HepG2 (cell line): ENCODE data around the gene ETS2. TPM values are rescaled to one million over a fixed set of nuclear protein-coding genes. Genes with fewer than 3 reads are reported as not detected.

Experiments
- ARID2 ChIP-seq: sonication (generic); formaldehyde crosslinking; IDR thresholded peaks from 2 replicates; pipeline ENCODE4 v1.8.1; 2022; ENCODE audit warnings: mild to moderate bottlenecking, missing genetic modification reagents, borderline replicate concordance
- HDAC1 ChIP-seq: sonication (generic); formaldehyde crosslinking; IDR thresholded peaks from 2 replicates; pipeline ENCODE4 v1.5.1; 2020; ENCODE audit warnings: mild to moderate bottlenecking, missing genetic modification reagents
- HNRNPH1 ChIP-seq: fragments of 200-400 bp; formaldehyde crosslinking; optimal IDR thresholded peaks from 2 replicates; pipeline ENCODE3; 2017; ENCODE audit warnings: mild to moderate bottlenecking, low read depth, low read length
- KDM4B ChIP-seq: sonication (generic); formaldehyde crosslinking; IDR thresholded peaks from 2 replicates; pipeline ENCODE4 v1.4.0; 2020; ENCODE audit warnings: missing genetic modification reagents
- LCORL ChIP-seq, 2 experiments: fragments of 450-650 bp in 1 of 2; sonication (generic) in 1 of 2; formaldehyde crosslinking in 1 of 2; IDR thresholded peaks; 2 replicates each; pipeline versions ENCODE4 v1.5.0 to v1.6.1; 2017 to 2020; ENCODE audit warnings: antibody characterized with exemption in 1 of 2, missing genetic modification reagents in 1 of 2
- MAFK ChIP-seq, 2 experiments: IDR thresholded peaks in 1 of 2; conservative IDR thresholded peaks in 1 of 2; 2 replicates each; pipeline ENCODE4 v1.6.1; 2011; ENCODE audit warnings: improper control_type of control experiment in 2 of 2, low read length in 2 of 2
- POLR2G ChIP-seq: fragments of 200-400 bp; formaldehyde crosslinking; IDR thresholded peaks from 2 replicates; pipeline ENCODE4 v1.6.1; 2018; ENCODE audit warnings: mild to moderate bottlenecking, low read depth, low read length, moderate library complexity
- ZNF3 ChIP-seq: IDR thresholded peaks from 2 replicates; pipeline ENCODE4 v1.7.0; 2017; ENCODE audit warnings: inconsistent platforms
- ZNF34 ChIP-seq: sonication (generic); formaldehyde crosslinking; IDR thresholded peaks from 2 replicates; pipeline ENCODE4 v1.4.0; 2020; ENCODE audit warnings: mild to moderate bottlenecking, missing genetic modification reagents, borderline replicate concordance
- polyA plus RNA-seq, 8 experiments: library from polyadenylated mRNA; depleted of rRNA in 3 of 8; stranded (reverse) in 7 of 8; unstranded in 1 of 8; fragments of >200 nt; fragmentation: Illumina TruSeq in 4 of 8; extraction: Trizol in 4 of 8; gene quantifications; 2 replicates each; pipeline versions ENCODE4 v1.2.1 to v1.2.3, GENCODE V29; 2011 to 2016; ENCODE audit warnings: low read depth in 4 of 8, missing spikeins in 1 of 8, mixed read lengths in 1 of 8; ENCODE audit not compliant: insufficient read depth in 1 of 8
- total RNA-seq, 5 experiments: library from RNA; depleted of rRNA; stranded (reverse); fragments of >200 nt; fragmentation: Illumina TruSeq; extraction: Trizol; gene quantifications; 2 replicates each; pipeline ENCODE4 v1.2.3, GENCODE V29; 2016; ENCODE audit warnings: low read depth in 1 of 5
- TF ChIP-seq, protein P1 (sequence below): sonication (generic); formaldehyde crosslinking; IDR thresholded peaks from 2 replicates; pipeline ENCODE4 v1.5.1; 2020; ENCODE audit warnings: mild to moderate bottlenecking, missing genetic modification reagents, moderate library complexity
- TF ChIP-seq, protein P2 (sequence below), 2 experiments: sonication (generic) in 1 of 2; formaldehyde crosslinking in 1 of 2; IDR thresholded peaks; 2 replicates each; pipeline versions ENCODE4 v1.6.1 to v1.9.0; 2014 to 2022; ENCODE audit warnings: antibody characterized with exemption in 1 of 2, borderline replicate concordance in 1 of 2, inconsistent platforms in 1 of 2, low read depth in 1 of 2, missing genetic modification reagents in 1 of 2
- TF ChIP-seq, protein P3 (sequence below): IDR thresholded peaks from 2 replicates; pipeline ENCODE4 v1.6.1; 2016; ENCODE audit warnings: missing compliant biosample characterization, missing genetic modification reagents, borderline replicate concordance
- TF ChIP-seq, protein P4 (sequence below), 2 experiments: sonication (generic) in 1 of 2; formaldehyde crosslinking in 1 of 2; IDR thresholded peaks; 2 replicates each; pipeline versions ENCODE4 v1.4.0 to v1.6.1; 2018 to 2020; ENCODE audit warnings: missing genetic modification reagents in 2 of 2, borderline replicate concordance in 1 of 2, low read depth in 1 of 2, mild to moderate bottlenecking in 1 of 2, missing biosample characterization in 1 of 2

ETS2 gene
- total and polyA plus RNA-seq, 2 of the 13 experiments (the other 11 are each of a cell fraction or from before 2014, with no cell fraction given): 24.6 to 64.4 TPM

DNA sequence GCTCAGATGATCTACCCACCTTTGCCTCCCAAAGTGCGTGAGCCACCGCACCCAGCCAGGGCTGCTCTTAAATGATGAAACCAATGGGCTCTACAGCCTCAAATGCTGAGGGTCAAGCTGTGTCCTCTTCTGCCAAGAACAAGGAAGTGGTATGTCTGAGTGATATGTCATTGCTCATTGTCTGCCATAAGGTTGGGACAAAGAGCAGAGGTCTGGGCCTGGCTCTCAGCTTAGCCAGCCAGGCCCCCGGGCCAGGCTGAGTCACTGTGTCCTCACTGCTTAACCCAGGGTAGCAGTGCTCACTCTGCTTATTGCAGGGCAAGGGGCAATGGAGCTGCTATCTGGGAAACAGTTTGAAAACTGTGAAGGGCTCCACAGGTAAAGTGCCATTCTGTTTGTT is 8.3 kb upstream of the ETS2 start (continued):
- TF ChIP-seq, protein P1, sequence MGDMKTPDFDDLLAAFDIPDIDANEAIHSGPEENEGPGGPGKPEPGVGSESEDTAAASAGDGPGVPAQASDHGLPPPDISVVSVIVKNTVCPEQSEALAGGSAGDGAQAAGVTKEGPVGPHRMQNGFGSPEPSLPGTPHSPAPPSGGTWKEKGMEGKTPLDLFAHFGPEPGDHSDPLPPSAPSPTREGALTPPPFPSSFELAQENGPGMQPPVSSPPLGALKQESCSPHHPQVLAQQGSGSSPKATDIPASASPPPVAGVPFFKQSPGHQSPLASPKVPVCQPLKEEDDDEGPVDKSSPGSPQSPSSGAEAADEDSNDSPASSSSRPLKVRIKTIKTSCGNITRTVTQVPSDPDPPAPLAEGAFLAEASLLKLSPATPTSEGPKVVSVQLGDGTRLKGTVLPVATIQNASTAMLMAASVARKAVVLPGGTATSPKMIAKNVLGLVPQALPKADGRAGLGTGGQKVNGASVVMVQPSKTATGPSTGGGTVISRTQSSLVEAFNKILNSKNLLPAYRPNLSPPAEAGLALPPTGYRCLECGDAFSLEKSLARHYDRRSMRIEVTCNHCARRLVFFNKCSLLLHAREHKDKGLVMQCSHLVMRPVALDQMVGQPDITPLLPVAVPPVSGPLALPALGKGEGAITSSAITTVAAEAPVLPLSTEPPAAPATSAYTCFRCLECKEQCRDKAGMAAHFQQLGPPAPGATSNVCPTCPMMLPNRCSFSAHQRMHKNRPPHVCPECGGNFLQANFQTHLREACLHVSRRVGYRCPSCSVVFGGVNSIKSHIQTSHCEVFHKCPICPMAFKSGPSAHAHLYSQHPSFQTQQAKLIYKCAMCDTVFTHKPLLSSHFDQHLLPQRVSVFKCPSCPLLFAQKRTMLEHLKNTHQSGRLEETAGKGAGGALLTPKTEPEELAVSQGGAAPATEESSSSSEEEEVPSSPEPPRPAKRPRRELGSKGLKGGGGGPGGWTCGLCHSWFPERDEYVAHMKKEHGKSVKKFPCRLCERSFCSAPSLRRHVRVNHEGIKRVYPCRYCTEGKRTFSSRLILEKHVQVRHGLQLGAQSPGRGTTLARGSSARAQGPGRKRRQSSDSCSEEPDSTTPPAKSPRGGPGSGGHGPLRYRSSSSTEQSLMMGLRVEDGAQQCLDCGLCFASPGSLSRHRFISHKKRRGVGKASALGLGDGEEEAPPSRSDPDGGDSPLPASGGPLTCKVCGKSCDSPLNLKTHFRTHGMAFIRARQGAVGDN: peak; percentile 89
- TF ChIP-seq, protein P2, sequence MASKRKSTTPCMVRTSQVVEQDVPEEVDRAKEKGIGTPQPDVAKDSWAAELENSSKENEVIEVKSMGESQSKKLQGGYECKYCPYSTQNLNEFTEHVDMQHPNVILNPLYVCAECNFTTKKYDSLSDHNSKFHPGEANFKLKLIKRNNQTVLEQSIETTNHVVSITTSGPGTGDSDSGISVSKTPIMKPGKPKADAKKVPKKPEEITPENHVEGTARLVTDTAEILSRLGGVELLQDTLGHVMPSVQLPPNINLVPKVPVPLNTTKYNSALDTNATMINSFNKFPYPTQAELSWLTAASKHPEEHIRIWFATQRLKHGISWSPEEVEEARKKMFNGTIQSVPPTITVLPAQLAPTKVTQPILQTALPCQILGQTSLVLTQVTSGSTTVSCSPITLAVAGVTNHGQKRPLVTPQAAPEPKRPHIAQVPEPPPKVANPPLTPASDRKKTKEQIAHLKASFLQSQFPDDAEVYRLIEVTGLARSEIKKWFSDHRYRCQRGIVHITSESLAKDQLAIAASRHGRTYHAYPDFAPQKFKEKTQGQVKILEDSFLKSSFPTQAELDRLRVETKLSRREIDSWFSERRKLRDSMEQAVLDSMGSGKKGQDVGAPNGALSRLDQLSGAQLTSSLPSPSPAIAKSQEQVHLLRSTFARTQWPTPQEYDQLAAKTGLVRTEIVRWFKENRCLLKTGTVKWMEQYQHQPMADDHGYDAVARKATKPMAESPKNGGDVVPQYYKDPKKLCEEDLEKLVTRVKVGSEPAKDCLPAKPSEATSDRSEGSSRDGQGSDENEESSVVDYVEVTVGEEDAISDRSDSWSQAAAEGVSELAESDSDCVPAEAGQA (IDR thresholded peaks at IDR 0.05; ENCODE audit: low read depth): no peak
- TF ChIP-seq, protein P2 (CRISPR knock-in tag; IDR thresholded peaks at IDR 0.05; ENCODE audit: borderline replicate concordance): no peak
- TF ChIP-seq LCORL (IDR thresholded peaks at IDR 0.05): no peak
- peak; percentile 63; the same call in 1 of the 2 replicates for TF ChIP-seq LCORL (CRISPR knock-in tag; IDR thresholded peaks at IDR 0.05)
- TF ChIP-seq KDM4B: no peak
- TF ChIP-seq HDAC1 (CRISPR knock-in tag): no peak
- TF ChIP-seq MAFK (conservative IDR thresholded peaks at IDR 0.05 in 1 of 2, IDR thresholded peaks at IDR 0.05 in 1 of 2; ENCODE audit: low read length in 2 of 2): peak in 1 of 2 experiments; percentile 38; a peak in 1 of 4 replicates
- no peak for TF ChIP-seq ARID2 (CRISPR knock-in tag)
- no peak for TF ChIP-seq POLR2G
- TF ChIP-seq, protein P3, sequence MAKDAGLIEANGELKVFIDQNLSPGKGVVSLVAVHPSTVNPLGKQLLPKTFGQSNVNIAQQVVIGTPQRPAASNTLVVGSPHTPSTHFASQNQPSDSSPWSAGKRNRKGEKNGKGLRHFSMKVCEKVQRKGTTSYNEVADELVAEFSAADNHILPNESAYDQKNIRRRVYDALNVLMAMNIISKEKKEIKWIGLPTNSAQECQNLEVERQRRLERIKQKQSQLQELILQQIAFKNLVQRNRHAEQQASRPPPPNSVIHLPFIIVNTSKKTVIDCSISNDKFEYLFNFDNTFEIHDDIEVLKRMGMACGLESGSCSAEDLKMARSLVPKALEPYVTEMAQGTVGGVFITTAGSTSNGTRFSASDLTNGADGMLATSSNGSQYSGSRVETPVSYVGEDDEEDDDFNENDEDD: 0 out of 2 replicates have a peak, but pooled peaks have one; percentile 18
- TF ChIP-seq, protein P4, sequence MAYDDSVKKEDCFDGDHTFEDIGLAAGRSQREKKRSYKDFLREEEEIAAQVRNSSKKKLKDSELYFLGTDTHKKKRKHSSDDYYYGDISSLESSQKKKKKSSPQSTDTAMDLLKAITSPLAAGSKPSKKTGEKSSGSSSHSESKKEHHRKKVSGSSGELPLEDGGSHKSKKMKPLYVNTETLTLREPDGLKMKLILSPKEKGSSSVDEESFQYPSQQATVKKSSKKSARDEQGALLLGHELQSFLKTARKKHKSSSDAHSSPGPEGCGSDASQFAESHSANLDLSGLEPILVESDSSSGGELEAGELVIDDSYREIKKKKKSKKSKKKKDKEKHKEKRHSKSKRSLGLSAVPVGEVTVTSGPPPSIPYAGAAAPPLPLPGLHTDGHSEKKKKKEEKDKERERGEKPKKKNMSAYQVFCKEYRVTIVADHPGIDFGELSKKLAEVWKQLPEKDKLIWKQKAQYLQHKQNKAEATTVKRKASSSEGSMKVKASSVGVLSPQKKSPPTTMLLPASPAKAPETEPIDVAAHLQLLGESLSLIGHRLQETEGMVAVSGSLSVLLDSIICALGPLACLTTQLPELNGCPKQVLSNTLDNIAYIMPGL (CRISPR knock-in tag; IDR thresholded peaks at IDR 0.05; ENCODE audit: borderline replicate concordance in 1 of 2, low read depth in 1 of 2): peak in 1 of 2 experiments; percentile 52; a peak in 1 of 4 replicates
- no peak for TF ChIP-seq ZNF3 (CRISPR knock-in tag)
- no peak for TF ChIP-seq HNRNPH1
- no peak for TF ChIP-seq ZNF34
